ENCODE results near the gene MAPK10.
"Not testable (repeated sequence)": the region's sequence is repeated elsewhere in the genome, so short reads cannot be mapped to it uniquely, and the experiment has no call there.

Gene MAPK10

GRCh38 chr4:86100539-86101215 lies 259.2 kb downstream of the MAPK10 start:
- no peak for ATAC-seq (replicated peaks)
- no peaks in the 10 kb centered on the region for H3K27me3 Mint-ChIP-seq
- DNase-seq: no peak
- no peaks in the 10 kb centered on the region for H3K36me3 Mint-ChIP-seq (ENCODE audit: insufficient read depth)
- no peaks in the 10 kb centered on the region for H3K9me3 Mint-ChIP-seq
- H3K4me1 Mint-ChIP-seq (ENCODE audit: low read depth in 2 of 2): no peaks in the 10 kb centered on the region
- no peak overlapping the region for H3K4me3 Mint-ChIP-seq
- H3K27ac Mint-ChIP-seq: no peak overlapping the region

GRCh38 chr4:86099348-86099747 lies 260.5 kb downstream of the MAPK10 start:
- H3K27me3 Mint-ChIP-seq: no peaks in the 10 kb centered on the region
- no peak overlapping the region for H3K27ac Mint-ChIP-seq
- H3K36me3 Mint-ChIP-seq (ENCODE audit: insufficient read depth): no peaks in the 10 kb centered on the region

GRCh38 chr4:86098691-86099090 lies 261.2 kb downstream of the MAPK10 start:
- no peaks in the 10 kb centered on the region for H3K36me3 Mint-ChIP-seq (ENCODE audit: insufficient read depth)
- H3K4me3 Mint-ChIP-seq: no peak overlapping the region
- no peaks in the 10 kb centered on the region for H3K27me3 Mint-ChIP-seq
- no peak for ATAC-seq (replicated peaks)
- H3K9me3 Mint-ChIP-seq: no peaks in the 10 kb centered on the region
- H3K4me1 Mint-ChIP-seq (ENCODE audit: low read depth in 2 of 2): no peaks in the 10 kb centered on the region
- no peak for DNase-seq
- H3K27ac Mint-ChIP-seq: no peak overlapping the region

More at GRCh38 chr4:86099348-86099747, 260.5 kb downstream of the MAPK10 start:
- Mint-ChIP-seq H3K4me1 (ENCODE audit: low read depth in 2 of 2) (no peaks in the 10 kb centered on the region), H3K9me3 (no peaks in the 10 kb centered on the region), H3K4me3 (no peak overlapping the region)
- no peak for DNase-seq
- no peak for ATAC-seq (replicated peaks)

DNA sequence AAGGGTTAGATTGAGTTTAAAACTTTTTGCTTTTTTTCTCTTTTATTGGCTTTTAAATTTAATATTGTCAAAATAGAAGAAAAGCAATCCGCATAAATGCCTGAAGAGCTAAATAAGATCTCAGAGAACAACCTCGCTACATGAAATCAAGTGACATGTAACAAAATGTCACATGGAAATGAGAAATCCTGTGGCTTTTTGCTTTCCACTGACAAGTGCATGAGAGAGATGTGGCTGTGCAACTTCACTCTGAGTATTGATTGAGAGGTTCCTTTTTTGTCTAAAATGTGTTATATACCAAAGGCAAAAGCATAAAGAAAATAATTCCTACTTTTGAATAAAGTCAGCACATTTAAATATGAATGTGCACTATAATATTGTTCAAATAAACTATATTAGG lies 263.5 kb downstream of the MAPK10 start:
- Mint-ChIP-seq H3K4me1 (ENCODE audit: low read depth in 2 of 2) (no peaks in the 10 kb centered on the region), H3K27ac (no peak overlapping the region), H3K9me3 (no peaks in the 10 kb centered on the region), H3K27me3 (no peaks in the 10 kb centered on the region), H3K36me3 (ENCODE audit: insufficient read depth) (no peaks in the 10 kb centered on the region), H3K4me3 (no peak overlapping the region)
- DNase-seq (no peak), ATAC-seq (replicated peaks) (no peak)

GRCh38 chr4:86092684-86093083 lies 267.2 kb downstream of the MAPK10 start:
- Mint-ChIP-seq H3K27me3 (no peaks in the 10 kb centered on the region), H3K27ac (no peak overlapping the region), H3K4me1 (ENCODE audit: low read depth in 2 of 2) (no peaks in the 10 kb centered on the region), H3K9me3 (peaks cover 8% of the 10 kb centered on the region in 2 donors), H3K36me3 (ENCODE audit: insufficient read depth) (no peaks in the 10 kb centered on the region), H3K4me3 (no peak overlapping the region)
- DNase-seq (no peak), ATAC-seq (replicated peaks) (no peak)

- no peaks in the 10 kb centered on the region for H3K36me3 Mint-ChIP-seq (ENCODE audit: insufficient read depth)
- no peak overlapping the region for H3K4me3 Mint-ChIP-seq
- DNase-seq: no peak
- H3K27ac Mint-ChIP-seq: no peak overlapping the region
- H3K9me3 Mint-ChIP-seq: peaks cover 8% of the 10 kb centered on the region in 2 donors
- no peak for ATAC-seq (replicated peaks)
- H3K27me3 Mint-ChIP-seq: no peaks in the 10 kb centered on the region
- no peaks in the 10 kb centered on the region for H3K4me1 Mint-ChIP-seq (ENCODE audit: low read depth in 2 of 2)
Observed at GRCh38 chr4:86091201-86091600, 268.7 kb downstream of the MAPK10 start.

- Mint-ChIP-seq H3K36me3 (ENCODE audit: insufficient read depth) (no peaks in the 10 kb centered on the region), H3K27me3 (no peaks in the 10 kb centered on the region), H3K4me1 (ENCODE audit: low read depth in 2 of 2) (no peaks in the 10 kb centered on the region), H3K9me3 (peaks cover 8 to 10% of the 10 kb centered on the region in 2 donors), H3K27ac (no peak overlapping the region), H3K4me3 (no peak overlapping the region)
- ATAC-seq (replicated peaks) (no peak), DNase-seq (no peak)
Observed at GRCh38 chr4:86089781-86090323, 270.0 kb downstream of the MAPK10 start.

DNA sequence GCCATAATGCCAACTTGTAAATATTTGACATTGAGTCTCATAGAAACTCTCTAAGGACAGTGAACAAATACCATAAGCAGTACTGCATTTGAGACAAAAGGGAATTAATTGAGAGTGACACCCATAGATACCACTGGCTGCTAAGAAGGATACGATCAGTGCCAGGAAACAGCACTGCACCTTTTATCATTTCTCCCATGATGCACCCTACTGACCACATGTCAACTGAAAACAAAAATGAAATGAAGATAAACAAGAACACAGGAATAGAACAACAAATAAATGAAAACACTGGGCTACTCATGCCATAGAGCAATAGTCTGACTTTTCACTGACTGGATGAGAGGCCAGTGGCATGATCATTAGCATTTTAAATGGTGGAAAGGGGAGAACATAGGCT lies 270.8 kb downstream of the MAPK10 start:
- Mint-ChIP-seq H3K4me1 (ENCODE audit: low read depth in 2 of 2) (no peaks in the 10 kb centered on the region), H3K27me3 (no peaks in the 10 kb centered on the region), H3K4me3 (no peak overlapping the region), H3K27ac (no peak overlapping the region), H3K9me3 (peaks cover 8 to 12% of the 10 kb centered on the region in 2 donors), H3K36me3 (ENCODE audit: insufficient read depth) (no peaks in the 10 kb centered on the region)
- no peak for ATAC-seq (replicated peaks)
- no peak for DNase-seq

DNA sequence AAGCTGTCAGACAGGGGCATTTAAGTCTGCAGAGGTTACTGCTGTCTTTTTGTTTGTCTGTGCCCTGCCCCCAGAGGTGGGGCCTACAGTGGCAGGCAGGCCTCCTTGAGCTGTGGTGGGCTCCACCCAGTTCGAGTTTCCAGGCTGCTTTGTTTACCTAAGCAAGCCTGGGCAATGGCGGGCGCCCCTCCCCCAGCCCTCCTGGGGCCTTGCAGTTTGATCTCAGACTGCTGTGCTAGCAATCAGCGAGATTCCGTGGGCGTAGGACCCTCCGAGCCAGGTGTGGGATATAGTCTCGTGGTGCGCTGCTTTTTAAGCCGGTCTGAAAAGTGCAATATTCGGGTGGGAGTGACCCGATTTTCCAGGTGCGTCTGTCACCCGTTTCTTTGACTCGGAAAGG lies 284.1 kb downstream of the MAPK10 start:
- not testable (repeated sequence) for H3K27ac Mint-ChIP-seq; ATAC-seq (replicated peaks); H3K4me3 Mint-ChIP-seq; H3K36me3 Mint-ChIP-seq (ENCODE audit: insufficient read depth); H3K9me3 Mint-ChIP-seq; H3K4me1 Mint-ChIP-seq (ENCODE audit: low read depth in 2 of 2); H3K27me3 Mint-ChIP-seq; DNase-seq

DNA sequence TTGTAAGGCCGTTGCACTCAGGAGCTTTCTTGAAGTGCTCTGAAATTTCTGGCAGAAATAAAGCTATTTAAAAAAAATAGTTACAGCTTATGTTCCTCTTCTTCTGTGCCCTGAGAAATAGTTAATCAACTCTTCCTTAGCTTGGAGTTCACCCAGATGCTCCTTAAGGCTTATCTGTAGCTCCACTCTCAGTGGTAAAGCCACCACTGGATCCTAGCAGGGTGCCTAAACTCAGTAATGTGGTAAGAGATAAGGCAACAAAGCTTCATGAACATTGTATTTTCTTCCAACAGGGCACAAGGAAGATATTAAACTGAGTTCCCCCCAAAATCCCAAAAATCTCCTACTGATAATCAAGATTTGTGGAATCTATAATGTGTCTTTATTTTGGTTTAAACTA lies 299.5 kb downstream of the MAPK10 start:
- H3K4me1 Mint-ChIP-seq (ENCODE audit: low read depth in 2 of 2): no peaks in the 10 kb centered on the region
- H3K27me3 Mint-ChIP-seq: no peaks in the 10 kb centered on the region
- H3K36me3 Mint-ChIP-seq (ENCODE audit: insufficient read depth): no peaks in the 10 kb centered on the region
- H3K27ac Mint-ChIP-seq: no peak overlapping the region
- no peak for ATAC-seq (replicated peaks)
- peaks cover 0 to 16% of the 10 kb centered on the region in 2 donors for H3K9me3 Mint-ChIP-seq
- no peak for DNase-seq
- no peak overlapping the region for H3K4me3 Mint-ChIP-seq

GRCh38 chr4:86058621-86059020 lies 301.2 kb downstream of the MAPK10 start:
- H3K4me1 Mint-ChIP-seq (ENCODE audit: low read depth in 2 of 2): no peaks in the 10 kb centered on the region
- H3K27me3 Mint-ChIP-seq: no peaks in the 10 kb centered on the region
- no peaks in the 10 kb centered on the region for H3K36me3 Mint-ChIP-seq (ENCODE audit: insufficient read depth)
- no peak for DNase-seq
- ATAC-seq (replicated peaks): no peak
- no peak overlapping the region for H3K27ac Mint-ChIP-seq
- H3K4me3 Mint-ChIP-seq: no peak overlapping the region
- H3K9me3 Mint-ChIP-seq: peaks cover 0 to 16% of the 10 kb centered on the region in 2 donors

DNA sequence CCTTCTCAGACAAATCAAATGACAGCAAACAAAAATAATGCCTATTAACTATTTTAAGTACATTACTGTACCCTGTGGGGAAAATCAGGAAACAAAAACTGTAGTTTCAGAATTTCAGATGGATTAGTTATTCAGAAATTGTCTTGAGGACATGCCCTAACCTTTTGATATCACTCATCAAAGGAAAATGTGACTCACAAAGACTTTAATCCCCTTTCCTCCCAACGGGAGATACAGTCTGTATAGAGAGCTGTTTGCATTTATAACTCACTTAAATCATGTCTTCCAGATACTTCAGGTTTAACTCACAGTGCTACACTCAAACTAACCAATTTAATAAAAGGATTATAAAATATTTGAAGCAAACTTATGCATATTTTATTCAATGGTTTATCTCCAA lies 304.0 kb downstream of the MAPK10 start:
- ATAC-seq (replicated peaks) (no peak), DNase-seq (no peak)
- H3K27ac Mint-ChIP-seq: no peak overlapping the region
- H3K9me3 Mint-ChIP-seq: peaks cover 0 to 16% of the 10 kb centered on the region in 2 donors
- H3K4me1 Mint-ChIP-seq (ENCODE audit: low read depth in 2 of 2): no peaks in the 10 kb centered on the region
- H3K36me3 Mint-ChIP-seq (ENCODE audit: insufficient read depth): no peaks in the 10 kb centered on the region
- H3K27me3 Mint-ChIP-seq: no peaks in the 10 kb centered on the region
- no peak overlapping the region for H3K4me3 Mint-ChIP-seq

DNA sequence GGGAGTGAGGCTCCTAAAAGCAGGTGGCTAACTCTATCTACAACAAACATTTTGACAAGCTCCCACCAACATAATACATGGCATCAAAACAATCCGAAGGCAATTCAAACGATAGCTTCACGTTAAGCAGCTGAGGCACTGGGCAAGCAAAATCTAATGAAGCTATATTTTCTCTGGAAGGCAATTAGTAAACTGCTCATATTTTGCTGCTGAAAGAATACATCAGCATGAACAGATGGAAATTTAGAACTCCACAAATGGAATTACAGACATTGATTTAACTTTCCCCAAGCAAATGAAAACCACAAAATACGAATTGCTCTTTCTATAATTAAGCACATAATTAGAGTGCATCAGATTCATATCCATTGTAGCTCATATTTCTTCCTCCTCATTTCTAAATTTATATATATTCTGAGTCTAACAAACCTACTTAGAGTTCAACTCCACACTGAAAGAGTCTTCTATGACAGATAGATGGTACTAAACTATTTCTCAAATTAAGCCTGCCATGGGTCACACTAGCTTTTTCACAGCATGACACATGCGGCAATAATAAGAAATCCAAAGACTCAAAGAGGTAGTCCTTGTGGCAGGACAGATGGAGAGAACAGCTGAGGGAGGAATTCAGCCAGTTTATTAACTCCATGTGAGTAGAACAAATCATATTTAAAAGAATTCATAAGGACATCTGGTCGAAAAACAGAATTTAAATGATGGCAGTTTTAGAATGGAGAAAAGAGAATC lies 305.4 kb downstream of the MAPK10 start:
- Mint-ChIP-seq H3K9me3 (peaks cover 3 to 16% of the 10 kb centered on the region in 2 donors), H3K27ac (no peak overlapping the region), H3K4me1 (ENCODE audit: low read depth in 2 of 2) (no peaks in the 10 kb centered on the region), H3K27me3 (no peaks in the 10 kb centered on the region), H3K36me3 (ENCODE audit: insufficient read depth) (no peaks in the 10 kb centered on the region), H3K4me3 (no peak overlapping the region)
- ATAC-seq (replicated peaks) (no peak), DNase-seq (no peak)

- H3K4me1 Mint-ChIP-seq (ENCODE audit: low read depth in 2 of 2): no peaks in the 10 kb centered on the region
- H3K4me3 Mint-ChIP-seq: no peak overlapping the region
- peaks cover 3 to 6% of the 10 kb centered on the region in 2 donors for H3K9me3 Mint-ChIP-seq
- ATAC-seq (replicated peaks) (no peak), DNase-seq (no peak)
- no peaks in the 10 kb centered on the region for H3K27me3 Mint-ChIP-seq
- H3K36me3 Mint-ChIP-seq (ENCODE audit: insufficient read depth): no peaks in the 10 kb centered on the region
- no peak overlapping the region for H3K27ac Mint-ChIP-seq
Observed at GRCh38 chr4:86050496-86050895, 309.4 kb downstream of the MAPK10 start.
